A549 (cell line): Measurements from ENCODE around the gene EVC. TPM values are rescaled to one million over a fixed set of nuclear protein-coding genes. Genes with fewer than 3 reads are reported as not detected.

ENCODE experiments used
- ATAC-seq, 2 experiments: fragments of 200-7000 bp in 1 of 2; fragments of >200 bp in 1 of 2; cut with Nextera tagmentation in 1 of 2; cut with Tn5 transposase in 1 of 2; 3 replicates each; pipeline versions ENCODE4 v1.8.0 to v1.9.1; 2018 to 2020; ENCODE audit warnings: mild to moderate bottlenecking in 1 of 2, moderate library complexity in 1 of 2
- CTCF ChIA-PET: fragments of 300-600 bp; sonication (Branson Sonifier 250); formaldehyde crosslinking; extraction: SDS; loops from one replicate; lab custom pipeline; 2021; ENCODE audit warnings: antibody characterized with exemption, inconsistent platforms; lab: Yijun Ruan, JAX
- POLR2A ChIA-PET: fragments of 350-600 bp; formaldehyde crosslinking; extraction: SDS; loops from one replicate; lab custom pipeline; 2021; ENCODE audit warnings: antibody characterized with exemption, inconsistent platforms; lab: Yijun Ruan, JAX
- DNase-seq, 2 experiments: peaks; one replicate each; pipeline versions ENCODE4 v3.0.0 to v3.0.0-alpha.2; 2011 to 2016; ENCODE audit warnings: low read depth in 1 of 2, low spot score in 1 of 2
- FAIRE-seq: peaks from 2 replicates; lab custom pipeline; 2011; peaks lifted over from hg19 to GRCh38; lab: Jason Lieb, UNC
- H3K27ac ChIP-seq, 2 experiments: fragments of >200 bp; sonication (Bioruptor Twin); formaldehyde crosslinking; 3 replicates each; pipeline ENCODE4 v1.5.1; 2016 to 2017
- H3K4me1 ChIP-seq: fragments of >200 bp; sonication (Bioruptor Twin); formaldehyde crosslinking; 3 replicates; pipeline ENCODE4 v1.6.1; 2016
- H3K4me2 ChIP-seq: fragments of >200 bp; sonication (Bioruptor Twin); formaldehyde crosslinking; 3 replicates; pipeline ENCODE4 v1.6.1; 2016
- H3K4me3 ChIP-seq: fragments of >200 bp; sonication (Bioruptor Twin); formaldehyde crosslinking; 3 replicates; pipeline ENCODE4 v1.5.1; 2016
- H3K9me3 ChIP-seq: fragments of >200 bp; sonication (Bioruptor Twin); formaldehyde crosslinking; 3 replicates; pipeline ENCODE4 v1.6.1; 2016
- BHLHE40 ChIP-seq: IDR thresholded peaks from 2 replicates; pipeline ENCODE4 v1.6.1; 2012; ENCODE audit warnings: low read depth, low read length, inconsistent platforms
- CBX2 ChIP-seq: fragments of 200-600 bp; sonication (generic); IDR thresholded peaks from 2 replicates; pipeline ENCODE4 v1.6.1; 2016; ENCODE audit warnings: low read depth, mild to moderate bottlenecking, borderline replicate concordance
- CBX8 ChIP-seq: fragments of 200-600 bp; sonication (generic); IDR thresholded peaks from 2 replicates; pipeline ENCODE4 v1.6.1; 2016
- CHD2 ChIP-seq: fragments of 150-350 bp; IDR thresholded peaks from 2 replicates; pipeline ENCODE4 v1.6.1; 2014; ENCODE audit warnings: low read length; ENCODE audit not compliant: partially characterized antibody
- CHD4 ChIP-seq: fragments of 200-600 bp; sonication (generic); IDR thresholded peaks from 2 replicates; pipeline ENCODE4 v1.6.1; 2016; ENCODE audit warnings: antibody characterized with exemption, mild to moderate bottlenecking, borderline replicate concordance
- CTCF ChIP-seq: fragments of >200 bp; sonication (Bioruptor Twin); formaldehyde crosslinking; IDR thresholded peaks from 3 replicates; pipeline ENCODE4 v1.5.1; 2016
- ELK1 ChIP-seq: fragments of 150-350 bp; IDR thresholded peaks from 2 replicates; pipeline ENCODE4 v1.6.1; 2014; ENCODE audit warnings: low read depth, mild to moderate bottlenecking, low read length
- FOSL2 ChIP-seq, 2 experiments: fragments of 450-650 bp in 1 of 2; fragments of >200 bp in 1 of 2; sonication (Bioruptor Twin) in 1 of 2; formaldehyde crosslinking; IDR thresholded peaks; 2 replicates each; pipeline versions ENCODE4 v1.5.0 to v1.6.1; 2016 to 2020; ENCODE audit warnings: mild to moderate bottlenecking in 1 of 2, moderate library complexity in 1 of 2
- FOXS1 ChIP-seq: fragments of 250-450 bp; sonication (Bioruptor Pico); IDR thresholded peaks from 2 replicates; pipeline ENCODE4 v1.5.0; 2020; ENCODE audit warnings: mild to moderate bottlenecking, moderate library complexity
- HES2 ChIP-seq: fragments of >200 bp; sonication (Bioruptor Twin); formaldehyde crosslinking; IDR thresholded peaks from 2 replicates; pipeline ENCODE4 v1.6.1; 2016
- HOXB5 ChIP-seq: fragments of 250-450 bp; sonication (Bioruptor Pico); IDR thresholded peaks from 2 replicates; pipeline ENCODE4 v1.5.0; 2020; ENCODE audit warnings: mild to moderate bottlenecking, moderate library complexity
- JUNB ChIP-seq: fragments of >200 bp; sonication (Bioruptor Twin); formaldehyde crosslinking; IDR thresholded peaks from 2 replicates; pipeline ENCODE4 v1.6.1; 2016
- MAZ ChIP-seq: fragments of 150-350 bp; IDR thresholded peaks from 2 replicates; pipeline ENCODE4 v1.6.1; 2014; ENCODE audit warnings: antibody characterized with exemption, low read depth, low read length, borderline replicate concordance
- MYC ChIP-seq: IDR thresholded peaks from 2 replicates; pipeline ENCODE4 v1.6.1; 2012; ENCODE audit warnings: mild to moderate bottlenecking, inconsistent platforms, low read length, improper control_type of control experiment, borderline replicate concordance
- RAD21 ChIP-seq, 2 experiments: fragments of >200 bp in 1 of 2; sonication (Bioruptor Twin) in 1 of 2; formaldehyde crosslinking in 1 of 2; IDR thresholded peaks in 1 of 2; conservative IDR thresholded peaks in 1 of 2; 2 replicates in 1 of 2; 3 replicates in 1 of 2; pipeline ENCODE4 v1.6.1; 2012 to 2018; ENCODE audit warnings: inconsistent platforms in 1 of 2
- RFX5 ChIP-seq: fragments of 450-650 bp; IDR thresholded peaks from 2 replicates; pipeline ENCODE4 v1.7.1; 2014; ENCODE audit warnings: antibody characterized with exemption, mild to moderate bottlenecking, moderate library complexity
- TP53 ChIP-seq: fragments of 250-450 bp; sonication (Bioruptor Pico); IDR thresholded peaks from 2 replicates; pipeline ENCODE4 v1.5.0; 2021; ENCODE audit warnings: mild to moderate bottlenecking, moderate library complexity
- ZC3H11A ChIP-seq: fragments of 450-650 bp; IDR thresholded peaks from 2 replicates; pipeline ENCODE4 v1.6.1; 2014; ENCODE audit warnings: antibody characterized with exemption, mild to moderate bottlenecking
- WGBS: methylation state at CpG from one replicate; pipeline ENCODE4 v1.1.6; 2017; ENCODE audit errors: missing lambda C conversion rate; 5-methylcytosine and 5-hydroxymethylcytosine counted together
- polyA plus RNA-seq, 4 experiments: library from polyadenylated mRNA; depleted of rRNA in 3 of 4; stranded (reverse); fragments of >200 nt; fragmentation: RNase III in 1 of 4; extraction: RNeasy Plus Mini Kit Qiagen cat#74134 plus additional on column Dnase treatment in 1 of 4; gene quantifications; 2 replicates in 3 of 4; 3 replicates in 1 of 4; pipeline ENCODE4 v1.2.3, GENCODE V29; 2011 to 2017
- TF ChIP-seq, protein P1 (sequence below): fragments of 250-450 bp; sonication (Bioruptor Pico); IDR thresholded peaks from 2 replicates; pipeline ENCODE4 v1.5.0; 2021; ENCODE audit warnings: mild to moderate bottlenecking, moderate library complexity, borderline replicate concordance
- TF ChIP-seq, protein P2 (sequence below): fragments of 200-600 bp; sonication (generic); IDR thresholded peaks from 2 replicates; pipeline ENCODE4 v1.6.1; 2016; ENCODE audit warnings: antibody characterized with exemption, mild to moderate bottlenecking, moderate library complexity

The EVC gene
- polyA plus RNA-seq, 2 of the 4 experiments (the other 2 are of a cell fraction): 3.0 to 5.5 TPM

- ATAC-seq (no peak), FAIRE-seq (no peak), DNase-seq (no peak)
- H3K4me2 ChIP-seq: no peak overlapping the region
- H3K27ac ChIP-seq: no peak overlapping the region
- H3K9me3 ChIP-seq: no peaks in the 10 kb centered on the region
- WGBS: 88% methylated on average over 7 of the region's 7 CpGs
- H3K4me3 ChIP-seq: no peak overlapping the region
- CTCF ChIA-PET: no interaction called here
- H3K4me1 ChIP-seq: no peaks in the 10 kb centered on the region
- POLR2A ChIA-PET: no interaction called here
- no peak for TF ChIP-seq CTCF
- TF ChIP-seq JUNB: no peak
- no peak for TF ChIP-seq MYC
- TF ChIP-seq RAD21 (conservative IDR thresholded peaks at IDR 0.05 in 1 of 2, IDR thresholded peaks at IDR 0.05 in 1 of 2): no peak
- no peak for TF ChIP-seq TP53 (CRISPR knock-in tag)
- no peak for TF ChIP-seq HOXB5 (CRISPR knock-in tag)
- no peak for TF ChIP-seq MAZ
- TF ChIP-seq, protein P1, sequence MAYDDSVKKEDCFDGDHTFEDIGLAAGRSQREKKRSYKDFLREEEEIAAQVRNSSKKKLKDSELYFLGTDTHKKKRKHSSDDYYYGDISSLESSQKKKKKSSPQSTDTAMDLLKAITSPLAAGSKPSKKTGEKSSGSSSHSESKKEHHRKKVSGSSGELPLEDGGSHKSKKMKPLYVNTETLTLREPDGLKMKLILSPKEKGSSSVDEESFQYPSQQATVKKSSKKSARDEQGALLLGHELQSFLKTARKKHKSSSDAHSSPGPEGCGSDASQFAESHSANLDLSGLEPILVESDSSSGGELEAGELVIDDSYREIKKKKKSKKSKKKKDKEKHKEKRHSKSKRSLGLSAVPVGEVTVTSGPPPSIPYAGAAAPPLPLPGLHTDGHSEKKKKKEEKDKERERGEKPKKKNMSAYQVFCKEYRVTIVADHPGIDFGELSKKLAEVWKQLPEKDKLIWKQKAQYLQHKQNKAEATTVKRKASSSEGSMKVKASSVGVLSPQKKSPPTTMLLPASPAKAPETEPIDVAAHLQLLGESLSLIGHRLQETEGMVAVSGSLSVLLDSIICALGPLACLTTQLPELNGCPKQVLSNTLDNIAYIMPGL (CRISPR knock-in tag): no peak
- TF ChIP-seq, protein P2, sequence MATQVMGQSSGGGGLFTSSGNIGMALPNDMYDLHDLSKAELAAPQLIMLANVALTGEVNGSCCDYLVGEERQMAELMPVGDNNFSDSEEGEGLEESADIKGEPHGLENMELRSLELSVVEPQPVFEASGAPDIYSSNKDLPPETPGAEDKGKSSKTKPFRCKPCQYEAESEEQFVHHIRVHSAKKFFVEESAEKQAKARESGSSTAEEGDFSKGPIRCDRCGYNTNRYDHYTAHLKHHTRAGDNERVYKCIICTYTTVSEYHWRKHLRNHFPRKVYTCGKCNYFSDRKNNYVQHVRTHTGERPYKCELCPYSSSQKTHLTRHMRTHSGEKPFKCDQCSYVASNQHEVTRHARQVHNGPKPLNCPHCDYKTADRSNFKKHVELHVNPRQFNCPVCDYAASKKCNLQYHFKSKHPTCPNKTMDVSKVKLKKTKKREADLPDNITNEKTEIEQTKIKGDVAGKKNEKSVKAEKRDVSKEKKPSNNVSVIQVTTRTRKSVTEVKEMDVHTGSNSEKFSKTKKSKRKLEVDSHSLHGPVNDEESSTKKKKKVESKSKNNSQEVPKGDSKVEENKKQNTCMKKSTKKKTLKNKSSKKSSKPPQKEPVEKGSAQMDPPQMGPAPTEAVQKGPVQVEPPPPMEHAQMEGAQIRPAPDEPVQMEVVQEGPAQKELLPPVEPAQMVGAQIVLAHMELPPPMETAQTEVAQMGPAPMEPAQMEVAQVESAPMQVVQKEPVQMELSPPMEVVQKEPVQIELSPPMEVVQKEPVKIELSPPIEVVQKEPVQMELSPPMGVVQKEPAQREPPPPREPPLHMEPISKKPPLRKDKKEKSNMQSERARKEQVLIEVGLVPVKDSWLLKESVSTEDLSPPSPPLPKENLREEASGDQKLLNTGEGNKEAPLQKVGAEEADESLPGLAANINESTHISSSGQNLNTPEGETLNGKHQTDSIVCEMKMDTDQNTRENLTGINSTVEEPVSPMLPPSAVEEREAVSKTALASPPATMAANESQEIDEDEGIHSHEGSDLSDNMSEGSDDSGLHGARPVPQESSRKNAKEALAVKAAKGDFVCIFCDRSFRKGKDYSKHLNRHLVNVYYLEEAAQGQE: no peak
- no peak for TF ChIP-seq CHD4
- no peak for TF ChIP-seq FOSL2 (IDR thresholded peaks at IDR 0.05)
- TF ChIP-seq FOSL2 (CRISPR knock-in tag; IDR thresholded peaks at IDR 0.05): no peak
- TF ChIP-seq RFX5: no peak
- TF ChIP-seq HES2: no peak
- no peak for TF ChIP-seq FOXS1 (CRISPR knock-in tag)
- TF ChIP-seq CBX8: no peak
- TF ChIP-seq CBX2: no peak
- TF ChIP-seq CHD2: no peak
- TF ChIP-seq ZC3H11A: no peak
- TF ChIP-seq ELK1: no peak
- TF ChIP-seq BHLHE40: no peak
These were observed 19.4 kb upstream of the EVC start for GRCh38 chr4:5691491-5692132.
